HS-27A (cell line): ENCODE results near the gene MAP2.
A peak's percentile ranks its signal among the peaks of the same experiment; 100 is the strongest.

Experiments
- DNase-seq: peaks from one replicate; pipeline ENCODE4 v3.0.0-alpha.2; 2012; ENCODE audit warnings: low read depth, missing footprints

The MAP2 gene

GRCh38 chr2:209423562-209424198 lies at the start of gene MAP2:
Gene MAP2, plus strand, starts transcription at chr2:209424047. Its CDS starts 229,124 bp downstream, at chr2:209653171.
- peak; percentile 17 for DNase-seq

GRCh38 chr2:209376686-209377085 lies 47.2 kb upstream of the MAP2 start:
- DNase-seq: no peak

GRCh38 chr2:209380293-209380692 lies 43.6 kb upstream of the MAP2 start:
- DNase-seq: no peak

- no peak for DNase-seq
These were observed 42.8 kb upstream of the MAP2 start for GRCh38 chr2:209381091-209381490.

- DNase-seq: no peak
These were observed 41.1 kb upstream of the MAP2 start for GRCh38 chr2:209382775-209383174.

- no peak for DNase-seq
These were observed 40.6 kb upstream of the MAP2 start for GRCh38 chr2:209383212-209383611.

GRCh38 chr2:209387389-209387788 lies 36.5 kb upstream of the MAP2 start:
- no peak for DNase-seq

- no peak for DNase-seq
These were observed 35.3 kb upstream of the MAP2 start for GRCh38 chr2:209388446-209389037.

GRCh38 chr2:209389171-209389618 lies 34.7 kb upstream of the MAP2 start:
- DNase-seq: no peak

- DNase-seq: no peak
These were observed 33.0 kb upstream of the MAP2 start for GRCh38 chr2:209390839-209391238.

GRCh38 chr2:209391776-209392401 lies 32.0 kb upstream of the MAP2 start:
- peak; percentile 54 for DNase-seq

GRCh38 chr2:209395229-209395628 lies 28.6 kb upstream of the MAP2 start:
- no peak for DNase-seq

GRCh38 chr2:209395652-209396051 lies 28.2 kb upstream of the MAP2 start:
- DNase-seq: no peak

GRCh38 chr2:209398463-209398862 lies 25.4 kb upstream of the MAP2 start:
- no peak for DNase-seq

- DNase-seq: no peak
These were observed 22.1 kb upstream of the MAP2 start for GRCh38 chr2:209401788-209402187.

- no peak for DNase-seq
These were observed 12.6 kb upstream of the MAP2 start for GRCh38 chr2:209411296-209411695.

- DNase-seq: no peak
These were observed 12.1 kb upstream of the MAP2 start for GRCh38 chr2:209411718-209412117.

GRCh38 chr2:209413311-209414014 lies 10.4 kb upstream of the MAP2 start:
- DNase-seq: no peak

- DNase-seq: no peak
These were observed 6.9 kb upstream of the MAP2 start for GRCh38 chr2:209416913-209417312.

- DNase-seq: no peak
These were observed 1.6 kb upstream of the MAP2 start for GRCh38 chr2:209422191-209422754.

- no peak for DNase-seq
These were observed 403 bp downstream of the MAP2 start for GRCh38 chr2:209424199-209424701.

- DNase-seq: no peak
These were observed 1.1 kb downstream of the MAP2 start for GRCh38 chr2:209424781-209425470.
